Measurements from ENCODE around the gene GPR39.

Gene GPR39

DNA sequence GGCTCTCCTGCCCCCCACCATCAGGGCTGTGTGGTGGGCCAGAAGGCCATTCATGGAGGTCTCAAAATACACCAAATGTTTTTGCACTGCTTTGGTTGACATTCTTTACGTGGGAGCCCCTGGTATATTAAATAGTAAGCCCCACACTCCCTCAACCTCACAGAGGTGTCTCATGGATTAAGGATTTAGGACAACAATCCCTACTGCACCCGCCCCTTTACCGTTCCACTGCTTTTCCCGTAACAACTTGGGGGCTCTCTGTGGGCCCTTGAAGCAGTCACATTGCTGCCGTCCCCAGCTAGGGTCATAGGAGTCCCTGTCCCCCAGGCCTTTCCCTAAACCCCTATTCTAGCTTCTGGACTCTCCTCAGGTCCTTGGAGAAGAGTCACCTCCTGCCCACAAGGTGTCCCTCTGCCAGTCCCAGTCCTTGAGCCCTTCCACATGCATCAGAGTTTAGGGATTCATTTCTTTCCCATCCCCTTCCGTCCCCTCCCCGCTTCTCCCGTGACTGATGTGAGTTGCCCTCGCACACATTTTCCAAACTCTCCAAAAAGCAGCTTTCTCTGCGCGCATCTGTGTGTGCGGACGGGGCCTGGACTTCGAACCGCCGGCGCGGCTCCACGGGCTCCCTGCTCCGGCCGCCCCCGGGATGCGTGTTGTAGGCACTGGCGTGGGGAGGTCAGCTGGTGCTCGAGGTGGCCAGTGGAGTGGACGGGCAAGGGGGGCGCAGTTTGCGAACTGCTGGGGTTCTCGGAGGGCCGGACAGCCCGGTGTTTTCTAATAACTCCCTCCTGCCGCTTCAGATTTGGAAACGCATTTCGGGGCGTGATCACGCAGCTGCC is 168.6 kb downstream of the GPR39 start:
- H3K23ac ChIP-seq (ENCODE audit: low read length): no peak overlapping the region
- no peak overlapping the region for H4K12ac ChIP-seq (ENCODE audit: low read depth, low read length)
- H2BK12ac ChIP-seq (ENCODE audit: low read length): no peak overlapping the region
- no peak overlapping the region for H3K4ac ChIP-seq (ENCODE audit: low read depth, low read length)
- no peak overlapping the region for H4K91ac ChIP-seq (ENCODE audit: low read depth, low read length)
- H3K79me2 ChIP-seq (ENCODE audit: control insufficient read depth, insufficient read depth, low read length, poor library complexity): no peaks in the 10 kb centered on the region
- H3K14ac ChIP-seq (ENCODE audit: low read length): no peak overlapping the region
- no peaks in the 10 kb centered on the region for H3K79me1 ChIP-seq (ENCODE audit: low read length)
- H3K4me3 ChIP-seq (ENCODE audit: low read depth, low read length): no peak overlapping the region
- H3K18ac ChIP-seq (ENCODE audit: low read length): no peak overlapping the region
- no CpG with 5 or more reads among the region's 36 CpGs for WGBS (ENCODE audit: extremely low coverage, insufficient coverage, insufficient read length)
- no peak overlapping the region for H3K9ac ChIP-seq (ENCODE audit: low read length)
- no peaks in the 10 kb centered on the region for H3K27me3 ChIP-seq (ENCODE audit: insufficient read depth, low read length)
- no peak overlapping the region for H3K4me2 ChIP-seq (ENCODE audit: low read length)
- no peak overlapping the region for H4K8ac ChIP-seq (ENCODE audit: low read depth, low read length)
- H2BK5ac ChIP-seq (ENCODE audit: low read depth, low read length, poor library complexity): no peak overlapping the region
- DNase-seq: no peak
- H2AFZ ChIP-seq (ENCODE audit: insufficient read depth, low read length, poor library complexity): no peak overlapping the region
- H3K9me3 ChIP-seq (ENCODE audit: insufficient read depth, low read depth, low read length): no peaks in the 10 kb centered on the region
- no peaks in the 10 kb centered on the region for H3K4me1 ChIP-seq (ENCODE audit: control insufficient read depth in 1 of 2, insufficient read depth in 2 of 2, low read length in 2 of 2)
- no peak overlapping the region for H2BK120ac ChIP-seq (ENCODE audit: insufficient read depth, low read length, poor library complexity)
- H3K27ac ChIP-seq (ENCODE audit: low read depth, low read length): no peak overlapping the region
- H2AK5ac ChIP-seq (ENCODE audit: low read length): no peak overlapping the region
- H3K36me3 ChIP-seq (ENCODE audit: control insufficient read depth in 1 of 2, insufficient read depth in 2 of 2, low read length in 2 of 2): no peaks in the 10 kb centered on the region

DNA sequence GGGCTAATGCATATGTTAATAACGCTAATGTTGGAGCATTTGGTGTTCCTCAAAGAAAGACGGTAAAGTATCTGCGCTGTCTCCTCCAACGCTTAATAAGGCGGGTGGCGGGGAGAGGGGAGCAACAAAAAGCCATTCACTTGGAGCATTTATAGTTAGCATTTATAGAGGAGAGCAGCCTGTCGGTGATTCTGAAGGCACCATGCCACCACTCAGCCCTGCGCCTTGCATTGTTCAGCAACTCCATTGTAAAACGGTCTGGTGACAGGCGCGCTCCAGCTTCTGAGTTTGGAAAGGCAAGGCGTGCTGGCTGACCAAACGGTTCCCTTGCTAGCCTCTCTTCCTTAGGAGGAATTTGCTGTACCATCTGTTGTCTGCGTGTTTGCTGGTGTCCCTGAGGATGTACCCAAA is 169.5 kb downstream of the GPR39 start:
- Histone ChIP-seq H3K79me2 (ENCODE audit: control insufficient read depth, insufficient read depth, low read length, poor library complexity) (no peaks in the 10 kb centered on the region), H3K27me3 (ENCODE audit: insufficient read depth, low read length) (no peaks in the 10 kb centered on the region), H3K4me3 (ENCODE audit: low read depth, low read length) (no peak overlapping the region), H2AFZ (ENCODE audit: insufficient read depth, low read length, poor library complexity) (no peak overlapping the region), H4K8ac (ENCODE audit: low read depth, low read length) (no peak overlapping the region), H3K79me1 (ENCODE audit: low read length) (no peaks in the 10 kb centered on the region), H3K36me3 (ENCODE audit: control insufficient read depth in 1 of 2, insufficient read depth in 2 of 2, low read length in 2 of 2) (no peaks in the 10 kb centered on the region), H3K23ac (ENCODE audit: low read length) (no peak overlapping the region), H3K14ac (ENCODE audit: low read length) (no peak overlapping the region), H3K9ac (ENCODE audit: low read length) (no peak overlapping the region), H4K12ac (ENCODE audit: low read depth, low read length) (no peak overlapping the region), H2BK5ac (ENCODE audit: low read depth, low read length, poor library complexity) (no peak overlapping the region), H3K4me2 (ENCODE audit: low read length) (no peak overlapping the region), H3K4me1 (ENCODE audit: control insufficient read depth in 1 of 2, insufficient read depth in 2 of 2, low read length in 2 of 2) (no peaks in the 10 kb centered on the region), H3K27ac (ENCODE audit: low read depth, low read length) (no peak overlapping the region), H2AK5ac (ENCODE audit: low read length) (no peak overlapping the region), H3K4ac (ENCODE audit: low read depth, low read length) (no peak overlapping the region), H3K9me3 (ENCODE audit: insufficient read depth, low read depth, low read length) (no peaks in the 10 kb centered on the region), H3K18ac (ENCODE audit: low read length) (no peak overlapping the region), H2BK12ac (ENCODE audit: low read length) (no peak overlapping the region), H4K91ac (ENCODE audit: low read depth, low read length) (no peak overlapping the region), H2BK120ac (ENCODE audit: insufficient read depth, low read length, poor library complexity) (no peak overlapping the region)
- WGBS (ENCODE audit: extremely low coverage, insufficient coverage, insufficient read length): no CpG with 5 or more reads among the region's 14 CpGs
- DNase-seq: no peak

DNA sequence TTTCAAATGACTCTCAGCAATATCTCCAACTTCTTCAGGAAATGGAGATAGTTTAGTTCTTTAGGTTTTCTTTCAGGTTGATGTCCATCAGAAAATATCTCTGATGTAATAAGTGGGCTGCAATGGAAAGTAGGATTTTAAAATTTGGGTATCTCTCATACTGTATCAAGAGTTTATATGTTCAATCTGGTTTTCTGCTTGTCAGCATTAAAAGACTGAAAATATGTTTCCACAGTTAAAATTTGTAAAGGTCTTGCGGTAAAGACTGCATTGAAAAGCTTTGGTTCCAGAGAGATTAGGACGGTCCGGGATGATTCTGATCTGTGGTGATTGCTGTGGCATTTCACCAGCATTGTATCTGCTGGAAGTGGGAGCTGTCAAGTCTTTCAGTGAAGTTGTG is 170.2 kb downstream of the GPR39 start:
- no peak overlapping the region for H2BK5ac ChIP-seq (ENCODE audit: low read depth, low read length, poor library complexity)
- no peaks in the 10 kb centered on the region for H3K27me3 ChIP-seq (ENCODE audit: insufficient read depth, low read length)
- H3K14ac ChIP-seq (ENCODE audit: low read length): no peak overlapping the region
- WGBS (ENCODE audit: extremely low coverage, insufficient coverage, insufficient read length): no CpG with 5 or more reads among the region's 3 CpGs
- no peaks in the 10 kb centered on the region for H3K36me3 ChIP-seq (ENCODE audit: control insufficient read depth in 1 of 2, insufficient read depth in 2 of 2, low read length in 2 of 2)
- no peaks in the 10 kb centered on the region for H3K79me2 ChIP-seq (ENCODE audit: control insufficient read depth, insufficient read depth, low read length, poor library complexity)
- H3K4ac ChIP-seq (ENCODE audit: low read depth, low read length): no peak overlapping the region
- no peak overlapping the region for H4K8ac ChIP-seq (ENCODE audit: low read depth, low read length)
- no peak overlapping the region for H3K4me3 ChIP-seq (ENCODE audit: low read depth, low read length)
- no peak overlapping the region for H3K9ac ChIP-seq (ENCODE audit: low read length)
- H2AK5ac ChIP-seq (ENCODE audit: low read length): no peak overlapping the region
- no peaks in the 10 kb centered on the region for H3K79me1 ChIP-seq (ENCODE audit: low read length)
- no peak overlapping the region for H3K23ac ChIP-seq (ENCODE audit: low read length)
- no peak overlapping the region for H2BK12ac ChIP-seq (ENCODE audit: low read length)
- DNase-seq: no peak
- no peak overlapping the region for H3K18ac ChIP-seq (ENCODE audit: low read length)
- H3K4me2 ChIP-seq (ENCODE audit: low read length): no peak overlapping the region
- no peaks in the 10 kb centered on the region for H3K4me1 ChIP-seq (ENCODE audit: control insufficient read depth in 1 of 2, insufficient read depth in 2 of 2, low read length in 2 of 2)
- H3K9me3 ChIP-seq (ENCODE audit: insufficient read depth, low read depth, low read length): no peaks in the 10 kb centered on the region
- no peak overlapping the region for H4K91ac ChIP-seq (ENCODE audit: low read depth, low read length)
- H2AFZ ChIP-seq (ENCODE audit: insufficient read depth, low read length, poor library complexity): no peak overlapping the region
- H2BK120ac ChIP-seq (ENCODE audit: insufficient read depth, low read length, poor library complexity): no peak overlapping the region
- no peak overlapping the region for H4K12ac ChIP-seq (ENCODE audit: low read depth, low read length)
- no peak overlapping the region for H3K27ac ChIP-seq (ENCODE audit: low read depth, low read length)

DNA sequence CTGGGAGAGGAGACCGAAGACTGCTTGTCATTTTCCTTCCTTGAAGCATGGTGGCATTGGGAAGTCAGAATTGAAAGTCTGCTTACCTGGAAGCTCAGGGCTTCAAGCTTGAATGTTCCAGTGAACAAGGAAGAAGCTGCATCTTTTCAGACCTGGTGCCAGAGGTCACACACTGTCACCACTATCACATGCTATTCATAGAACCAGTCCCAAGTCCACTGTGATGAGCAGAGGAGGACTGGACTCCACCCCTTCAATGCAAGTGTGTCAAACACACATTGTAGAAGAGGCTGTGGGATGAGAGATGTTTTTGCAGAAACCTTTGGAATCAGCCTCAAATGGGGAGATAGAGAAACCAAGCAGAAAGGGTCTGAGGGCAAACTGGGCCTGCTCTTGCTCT is 172.0 kb downstream of the GPR39 start:
- H3K36me3 ChIP-seq (ENCODE audit: control insufficient read depth in 1 of 2, insufficient read depth in 2 of 2, low read length in 2 of 2): no peaks in the 10 kb centered on the region
- no peak overlapping the region for H4K8ac ChIP-seq (ENCODE audit: low read depth, low read length)
- H3K4me2 ChIP-seq (ENCODE audit: low read length): no peak overlapping the region
- H2BK120ac ChIP-seq (ENCODE audit: insufficient read depth, low read length, poor library complexity): no peak overlapping the region
- peaks cover 0 to 3% of the 10 kb centered on the region in 2 experiments for H3K4me1 ChIP-seq (ENCODE audit: control insufficient read depth in 1 of 2, insufficient read depth in 2 of 2, low read length in 2 of 2)
- no peak overlapping the region for H3K4ac ChIP-seq (ENCODE audit: low read depth, low read length)
- DNase-seq: no peak
- no peak overlapping the region for H2BK5ac ChIP-seq (ENCODE audit: low read depth, low read length, poor library complexity)
- H3K27me3 ChIP-seq (ENCODE audit: insufficient read depth, low read length): no peaks in the 10 kb centered on the region
- no peak overlapping the region for H3K23ac ChIP-seq (ENCODE audit: low read length)
- no peak overlapping the region for H2BK12ac ChIP-seq (ENCODE audit: low read length)
- H3K4me3 ChIP-seq (ENCODE audit: low read depth, low read length): no peak overlapping the region
- H3K9me3 ChIP-seq (ENCODE audit: insufficient read depth, low read depth, low read length): no peaks in the 10 kb centered on the region
- no peak overlapping the region for H3K27ac ChIP-seq (ENCODE audit: low read depth, low read length)
- no peak overlapping the region for H3K18ac ChIP-seq (ENCODE audit: low read length)
- H3K9ac ChIP-seq (ENCODE audit: low read length): no peak overlapping the region
- no peak overlapping the region for H2AFZ ChIP-seq (ENCODE audit: insufficient read depth, low read length, poor library complexity)
- no peak overlapping the region for H3K14ac ChIP-seq (ENCODE audit: low read length)
- H4K12ac ChIP-seq (ENCODE audit: low read depth, low read length): no peak overlapping the region
- no CpG with 5 or more reads among the region's 1 CpG for WGBS (ENCODE audit: extremely low coverage, insufficient coverage, insufficient read length)
- no peaks in the 10 kb centered on the region for H3K79me2 ChIP-seq (ENCODE audit: control insufficient read depth, insufficient read depth, low read length, poor library complexity)
- no peak overlapping the region for H4K91ac ChIP-seq (ENCODE audit: low read depth, low read length)
- H3K79me1 ChIP-seq (ENCODE audit: low read length): no peaks in the 10 kb centered on the region
- no peak overlapping the region for H2AK5ac ChIP-seq (ENCODE audit: low read length)

Data from trophoblast cell (in vitro differentiated cells and primary cell).